SKM-1 (cell line): ENCODE results near the gene TK1.
"Not testable (repeated sequence)": the region's sequence is repeated elsewhere in the genome, so short reads cannot be mapped to it uniquely, and the experiment has no call there.

Source experiments
- DNase-seq: peaks from one replicate; lab custom pipeline; 2025; ENCODE audit not compliant: unreplicated experiment; lab: John Stamatoyannopoulos, UW

Gene TK1

DNA sequence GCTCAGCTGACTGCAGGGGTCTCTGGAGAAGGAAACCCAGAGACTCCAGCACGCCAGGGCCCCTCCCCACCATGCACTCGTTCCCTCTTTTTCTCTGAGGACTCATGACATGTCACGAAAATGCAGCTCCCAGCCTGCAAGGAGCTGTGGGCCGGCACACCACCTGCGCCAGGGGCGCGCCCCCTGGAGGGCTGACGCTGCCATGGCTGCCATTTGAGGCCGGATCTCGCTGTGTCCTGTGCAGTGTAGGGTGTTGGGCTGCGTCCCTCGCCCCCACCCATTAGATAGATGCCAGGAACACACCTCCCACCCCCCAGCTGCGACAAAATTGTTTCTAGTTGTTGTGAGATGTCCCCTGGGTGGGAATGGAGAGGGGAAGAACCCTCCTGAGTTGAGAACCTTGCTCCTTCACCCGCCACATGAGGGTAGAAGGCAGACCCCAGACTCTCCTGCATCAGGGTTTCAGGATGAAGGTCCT is 10.3 kb downstream of the TK1 start:
- peak; percentile 24 for DNase-seq

DNA sequence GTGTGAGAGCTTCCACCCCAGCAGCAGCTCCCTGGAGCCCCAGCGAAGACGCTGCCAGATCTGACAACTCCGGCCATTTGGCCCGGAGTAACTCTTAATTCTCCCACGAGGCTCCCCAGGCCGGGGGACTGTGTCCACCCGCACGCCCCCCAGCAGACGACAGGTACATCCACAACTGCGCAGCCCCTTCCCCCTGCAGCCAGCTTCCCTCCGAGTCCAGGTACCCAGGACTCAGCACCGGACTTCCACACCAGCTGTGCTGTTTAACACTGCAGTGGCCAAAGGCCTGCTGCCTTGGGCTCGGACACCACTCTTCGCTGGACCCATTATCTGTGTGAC is 11.2 kb downstream of the TK1 start:
- no peak for DNase-seq

DNA sequence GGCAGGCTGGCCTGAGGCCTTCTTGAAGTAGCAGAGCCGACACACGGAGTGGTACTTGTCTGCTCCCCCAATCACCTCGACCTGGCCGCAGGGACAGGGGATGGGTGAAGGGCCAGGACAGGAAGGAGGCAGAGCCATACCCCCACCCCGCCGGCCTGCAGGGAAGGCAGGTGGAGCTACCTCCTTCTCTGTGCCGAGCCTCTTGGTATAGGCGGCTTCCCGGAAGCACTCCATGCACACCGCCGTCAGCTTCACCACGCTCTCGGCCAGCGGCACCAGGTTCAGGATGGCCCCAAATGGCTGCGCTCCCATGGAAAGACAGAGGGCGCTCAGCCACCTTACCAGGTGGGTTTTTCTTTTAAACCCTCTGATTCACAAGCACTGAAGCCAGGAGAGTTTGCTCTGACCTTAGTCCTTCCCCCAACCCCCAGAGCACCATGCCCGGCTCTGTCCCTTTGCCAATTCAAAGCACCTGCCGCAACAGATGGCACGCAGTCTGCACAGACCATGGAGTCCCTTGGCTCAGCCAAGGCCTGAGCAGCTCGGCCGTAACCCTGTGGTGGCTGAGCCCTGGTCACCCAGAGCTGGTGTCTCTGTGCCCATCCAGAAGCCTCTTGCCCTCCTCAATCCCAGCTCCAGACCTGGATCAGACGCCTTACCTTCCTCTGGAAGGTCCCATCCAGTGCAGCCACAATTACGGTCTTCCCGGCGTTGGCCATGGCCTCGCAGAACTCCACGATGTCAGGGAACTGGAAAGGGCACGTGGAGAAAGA is 11.8 kb downstream of the TK1 start:
- no peak for DNase-seq

DNA sequence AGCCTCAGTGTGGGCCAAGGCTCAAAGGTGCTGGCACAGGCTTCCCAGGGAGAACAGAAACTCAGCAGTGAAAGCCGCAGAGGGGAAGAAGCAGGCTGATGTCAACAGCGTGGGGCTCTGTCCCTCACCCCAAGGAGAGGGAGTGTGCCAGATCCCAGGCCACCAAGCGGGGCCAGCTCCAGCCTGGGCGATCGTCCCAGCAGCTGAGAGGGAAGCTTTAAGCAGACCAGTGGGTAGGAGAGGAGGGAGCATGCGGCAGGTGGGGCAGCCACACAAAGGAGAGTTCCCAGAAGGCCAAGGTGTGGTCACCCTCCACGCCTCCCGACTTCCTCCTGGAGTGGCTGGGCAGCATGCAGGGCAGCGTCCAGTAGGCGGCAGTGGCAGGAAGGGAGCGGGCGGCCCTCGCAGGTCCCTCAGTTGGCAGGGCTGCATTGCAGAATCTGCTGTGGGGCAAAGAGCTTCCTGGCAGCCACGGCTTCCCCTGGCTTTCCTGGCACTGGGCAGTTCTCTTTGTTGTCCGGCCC is 12.4 kb downstream of the TK1 start:
- no peak for DNase-seq

DNA sequence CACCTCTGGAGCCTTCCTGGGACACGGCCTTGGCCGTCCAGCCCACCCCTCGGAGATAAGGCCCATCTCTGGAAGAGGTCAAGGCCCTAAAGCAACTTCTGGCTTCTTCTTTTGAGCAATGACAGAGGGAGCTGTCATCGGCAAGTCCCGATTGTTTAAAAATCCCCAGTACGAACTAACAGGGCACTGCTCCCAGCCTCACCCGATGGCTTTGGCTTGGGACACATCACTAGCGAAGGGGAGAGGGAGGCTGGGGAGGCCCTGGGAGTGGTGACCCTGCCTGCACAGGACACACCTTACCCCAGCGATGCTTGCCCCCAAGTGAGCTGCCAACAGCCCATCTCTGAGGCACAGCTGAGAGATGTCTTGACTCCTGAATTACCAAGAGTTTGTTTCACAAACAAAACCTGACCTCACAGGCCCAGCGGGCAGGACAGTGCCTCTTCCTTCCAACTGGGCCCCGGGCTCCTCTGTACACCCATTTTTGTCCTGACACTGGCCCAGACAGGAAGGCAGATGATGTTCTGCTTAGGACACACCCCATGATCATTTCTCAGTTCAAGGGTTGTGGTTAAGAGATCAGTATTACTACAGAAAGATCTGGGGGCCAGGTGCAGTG is 13.6 kb downstream of the TK1 start:
- DNase-seq = no peak

DNA sequence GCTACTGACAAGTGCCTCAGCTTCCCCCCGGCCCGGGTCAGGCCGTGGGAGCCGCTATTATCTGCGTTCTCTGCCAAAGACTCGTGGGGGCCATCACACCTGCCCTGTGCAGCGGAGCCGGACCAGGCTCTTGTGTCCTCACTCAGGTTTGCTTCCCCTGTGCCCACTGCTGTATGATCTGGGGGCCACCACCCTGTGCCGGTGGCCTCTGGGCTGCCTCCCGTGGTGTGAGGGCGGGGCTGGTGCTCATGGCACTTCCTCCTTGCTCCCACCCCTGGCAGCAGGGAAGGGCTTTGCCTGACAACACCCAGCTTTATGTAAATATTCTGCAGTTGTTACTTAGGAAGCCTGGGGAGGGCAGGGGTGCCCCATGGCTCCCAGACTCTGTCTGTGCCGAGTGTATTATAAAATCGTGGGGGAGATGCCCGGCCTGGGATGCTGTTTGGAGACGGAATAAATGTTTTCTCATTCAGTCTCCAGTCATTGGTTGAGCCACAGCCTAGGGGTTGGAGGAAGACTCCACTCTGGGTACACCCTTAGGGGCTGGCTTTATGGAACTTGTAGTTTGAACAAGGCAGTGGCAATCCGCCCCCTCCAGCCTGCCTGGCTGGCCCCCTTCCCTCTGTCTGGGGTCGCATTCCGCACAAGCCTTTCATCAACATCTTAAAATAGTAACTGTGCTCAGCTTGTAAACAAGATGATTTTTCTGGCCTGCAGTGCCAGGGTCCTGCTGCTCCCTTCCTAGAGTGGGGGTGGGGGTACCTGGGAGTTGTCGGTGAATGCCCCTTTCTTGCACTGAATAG is 14.4 kb downstream of the TK1 start:
- no peak for DNase-seq

DNA sequence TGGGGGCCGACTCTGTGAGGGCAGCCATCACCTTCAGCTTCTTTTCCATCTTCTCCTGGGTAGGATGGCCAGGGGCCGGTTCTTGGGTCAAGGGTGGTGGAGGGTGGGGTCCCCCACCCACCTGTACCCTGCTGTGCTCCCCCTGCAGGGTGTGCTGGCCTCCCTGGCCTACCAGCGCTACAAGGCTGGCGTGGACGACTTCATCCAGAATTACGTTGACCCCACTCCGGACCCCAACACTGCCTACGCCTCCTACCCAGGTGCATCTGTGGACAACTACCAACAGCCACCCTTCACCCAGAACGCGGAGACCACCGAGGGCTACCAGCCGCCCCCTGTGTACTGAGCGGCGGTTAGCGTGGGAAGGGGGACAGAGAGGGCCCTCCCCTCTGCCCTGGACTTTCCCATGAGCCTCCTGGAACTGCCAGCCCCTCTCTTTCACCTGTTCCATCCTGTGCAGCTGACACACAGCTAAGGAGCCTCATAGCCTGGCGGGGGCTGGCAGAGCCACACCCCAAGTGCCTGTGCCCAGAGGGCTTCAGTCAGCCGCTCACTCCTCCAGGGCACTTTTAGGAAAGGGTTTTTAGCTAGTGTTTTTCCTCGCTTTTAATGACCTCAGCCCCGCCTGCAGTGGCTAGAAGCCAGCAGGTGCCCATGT is 15.1 kb downstream of the TK1 start:
- DNase-seq = not testable (repeated sequence)

DNA sequence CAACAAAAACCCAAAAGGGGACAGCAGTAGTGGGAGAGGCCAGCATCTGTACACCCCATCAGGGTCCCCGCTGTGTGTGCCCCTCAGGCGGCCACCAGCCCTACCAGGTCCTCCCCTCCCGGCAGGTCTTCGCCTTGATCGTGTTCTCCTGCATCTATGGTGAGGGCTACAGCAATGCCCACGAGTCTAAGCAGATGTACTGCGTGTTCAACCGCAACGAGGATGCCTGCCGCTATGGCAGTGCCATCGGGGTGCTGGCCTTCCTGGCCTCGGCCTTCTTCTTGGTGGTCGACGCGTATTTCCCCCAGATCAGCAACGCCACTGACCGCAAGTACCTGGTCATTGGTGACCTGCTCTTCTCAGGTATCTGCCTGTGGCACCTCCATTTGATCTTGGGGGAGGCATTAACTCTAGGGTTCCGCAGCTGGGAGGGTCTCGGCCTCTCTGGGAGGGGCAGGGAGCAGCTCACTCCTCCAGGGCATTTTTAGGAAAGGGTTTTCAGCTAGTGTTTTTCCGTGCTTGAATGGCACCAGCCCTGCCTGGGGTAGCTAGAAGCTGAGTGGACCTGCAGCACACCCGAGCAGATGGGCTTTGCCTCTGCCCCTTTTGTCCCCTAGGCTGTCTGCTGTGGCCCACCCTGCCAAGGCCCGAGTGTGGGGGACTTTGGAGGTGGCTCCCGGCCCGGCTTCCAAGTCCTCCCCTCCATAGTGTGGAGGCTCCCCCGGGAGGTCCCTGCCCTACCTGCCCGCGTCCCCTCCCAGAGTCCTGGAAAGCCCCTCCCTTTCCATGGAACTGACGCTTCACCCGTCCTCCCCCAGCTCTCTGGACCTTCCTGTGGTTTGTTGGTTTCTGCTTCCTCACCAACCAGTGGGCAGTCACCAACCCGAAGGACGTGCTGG is 15.9 kb downstream of the TK1 start:
- DNase-seq = no peak

DNA sequence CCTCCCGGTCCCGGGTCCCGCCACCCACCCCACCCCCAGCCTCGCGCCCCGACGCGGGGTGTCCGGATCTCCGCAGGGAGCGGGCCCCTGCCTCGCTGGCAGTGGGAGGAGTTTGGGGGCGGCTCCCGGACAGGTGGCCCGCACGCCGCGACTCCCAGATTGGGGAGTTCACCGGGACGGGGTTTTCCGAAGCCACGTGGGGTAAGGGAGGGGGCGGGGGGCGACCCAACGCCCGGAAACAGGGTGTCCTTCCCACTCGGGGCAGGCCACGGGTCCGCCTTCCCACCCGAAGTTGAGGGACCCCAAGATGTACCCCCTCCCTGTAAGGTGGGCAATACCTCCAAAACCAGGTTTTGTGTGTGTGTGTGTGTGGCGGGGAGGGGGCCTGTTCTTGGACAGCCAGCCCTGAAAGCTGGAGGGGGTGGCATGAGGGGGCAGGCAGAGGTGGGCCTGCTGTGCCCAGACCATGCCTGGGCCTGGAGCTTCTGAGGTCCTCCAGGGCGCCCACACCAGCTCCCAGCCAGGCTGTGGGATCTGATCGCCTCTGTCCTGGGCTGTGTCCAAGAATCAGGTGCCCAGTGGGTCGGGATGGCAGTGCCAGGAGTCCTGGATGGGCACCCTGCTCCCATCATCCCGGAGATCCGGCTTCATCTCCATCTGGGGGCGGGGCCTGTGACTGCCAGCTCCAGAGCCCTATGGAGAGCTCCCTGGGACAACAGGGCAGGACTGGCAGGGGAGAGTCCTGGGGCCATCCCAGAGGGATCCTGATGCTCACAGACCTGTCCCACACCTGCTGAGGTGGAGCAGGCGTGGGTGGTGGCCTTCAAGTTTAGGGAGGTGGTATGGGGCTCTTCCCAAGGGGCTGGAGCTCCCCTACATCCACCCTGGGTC is 17.7 kb downstream of the TK1 start:
- DNase-seq = no peak

DNA sequence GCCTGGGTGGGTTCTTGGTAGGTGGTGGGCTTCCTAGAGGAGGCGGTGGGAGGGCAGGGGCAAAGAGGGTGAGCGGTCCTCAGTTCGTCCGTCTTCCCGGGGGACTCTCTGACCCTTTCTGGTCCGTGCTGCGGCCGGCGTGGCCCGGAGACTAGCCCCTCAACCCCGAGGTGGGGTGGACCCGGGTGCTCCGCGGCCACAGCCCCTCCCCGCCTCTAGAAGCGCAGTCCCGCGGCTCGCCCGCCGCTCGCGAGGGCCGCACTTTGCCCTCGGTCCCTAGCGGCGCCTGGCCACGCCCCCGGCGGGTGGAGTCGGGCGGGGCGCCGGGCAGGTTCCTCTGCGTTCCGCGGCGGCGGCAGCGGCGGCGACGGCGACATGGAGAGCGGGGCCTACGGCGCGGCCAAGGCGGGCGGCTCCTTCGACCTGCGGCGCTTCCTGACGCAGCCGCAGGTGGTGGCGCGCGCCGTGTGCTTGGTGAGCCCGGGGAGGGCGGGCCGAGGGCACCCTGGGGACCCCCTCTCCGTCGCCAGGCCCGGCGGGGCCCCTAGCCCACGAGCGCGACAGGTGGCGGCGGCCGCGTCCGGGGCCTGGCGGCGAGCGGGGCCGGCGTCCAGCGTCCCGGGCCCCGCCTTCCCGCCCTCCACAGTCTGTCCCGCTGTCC is 18.5 kb downstream of the TK1 start, which contains the start of gene SYNGR2:
SYNGR2 (plus strand) TSS at position 340 of the 661 bp plus-strand sequence; CDS start at position 376, 36 bp downstream.
- peak; percentile 70 for DNase-seq

DNA sequence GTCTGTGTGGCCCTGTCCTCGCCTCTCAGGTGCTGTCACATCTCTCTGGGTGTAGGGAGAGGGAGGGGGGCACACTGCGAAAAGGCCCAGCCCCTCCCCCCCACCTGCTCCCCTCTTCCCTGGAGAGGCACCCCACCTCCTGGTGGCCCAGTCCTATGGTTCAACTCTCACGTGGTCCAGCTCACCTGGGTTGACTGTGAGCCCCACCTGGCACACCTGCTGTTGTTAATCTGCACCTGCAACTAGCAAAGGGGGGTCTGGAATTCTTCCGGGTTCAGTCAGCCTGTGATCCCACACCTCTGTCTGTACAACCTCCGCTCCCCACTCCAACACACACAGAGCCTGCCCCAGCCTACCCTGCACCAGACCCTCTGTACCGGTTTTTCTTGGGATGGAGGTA is 20.4 kb downstream of the TK1 start:
- DNase-seq = no peak

DNA sequence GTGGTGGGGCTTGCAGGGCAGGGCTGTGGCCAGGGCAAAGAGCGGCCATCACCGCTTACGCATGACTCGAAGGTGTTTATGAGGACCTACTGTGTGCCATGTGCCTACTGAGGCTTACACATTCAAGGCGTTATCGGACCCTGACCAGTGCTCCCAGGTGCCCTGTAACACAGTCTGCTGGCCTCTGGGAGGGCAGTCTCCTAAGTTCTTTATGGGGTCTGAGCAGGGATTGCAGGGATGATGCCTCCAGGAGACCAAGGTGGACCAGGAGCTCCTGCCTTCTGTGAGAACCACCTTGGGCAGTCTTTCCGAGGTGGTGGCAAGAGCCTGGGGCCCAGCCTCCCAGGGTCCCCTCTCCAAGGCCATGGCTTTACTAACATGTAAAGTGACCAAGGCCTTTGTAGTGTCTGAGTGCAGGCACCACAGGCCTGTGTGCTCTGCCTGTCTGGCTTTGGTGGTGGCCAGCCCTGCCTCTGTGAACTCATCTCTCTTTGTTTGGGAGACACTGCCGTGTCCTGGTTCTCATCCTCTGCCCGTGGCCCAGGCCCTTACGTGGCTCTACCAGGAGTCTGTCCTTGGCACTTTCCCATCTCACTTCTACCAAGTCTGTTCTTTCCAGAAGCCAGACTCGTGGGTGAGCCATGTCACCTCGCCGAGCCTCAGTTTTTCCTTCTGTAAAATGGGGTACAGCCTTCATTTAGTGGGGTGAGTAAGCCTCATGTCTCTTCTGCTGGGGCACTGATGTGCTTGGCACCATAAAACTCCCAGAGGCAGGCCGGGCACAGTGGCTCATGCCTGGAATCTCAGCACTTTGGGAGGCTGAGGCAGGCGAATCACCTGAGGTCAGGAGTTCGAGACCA is 21.9 kb downstream of the TK1 start:
- no peak for DNase-seq

DNA sequence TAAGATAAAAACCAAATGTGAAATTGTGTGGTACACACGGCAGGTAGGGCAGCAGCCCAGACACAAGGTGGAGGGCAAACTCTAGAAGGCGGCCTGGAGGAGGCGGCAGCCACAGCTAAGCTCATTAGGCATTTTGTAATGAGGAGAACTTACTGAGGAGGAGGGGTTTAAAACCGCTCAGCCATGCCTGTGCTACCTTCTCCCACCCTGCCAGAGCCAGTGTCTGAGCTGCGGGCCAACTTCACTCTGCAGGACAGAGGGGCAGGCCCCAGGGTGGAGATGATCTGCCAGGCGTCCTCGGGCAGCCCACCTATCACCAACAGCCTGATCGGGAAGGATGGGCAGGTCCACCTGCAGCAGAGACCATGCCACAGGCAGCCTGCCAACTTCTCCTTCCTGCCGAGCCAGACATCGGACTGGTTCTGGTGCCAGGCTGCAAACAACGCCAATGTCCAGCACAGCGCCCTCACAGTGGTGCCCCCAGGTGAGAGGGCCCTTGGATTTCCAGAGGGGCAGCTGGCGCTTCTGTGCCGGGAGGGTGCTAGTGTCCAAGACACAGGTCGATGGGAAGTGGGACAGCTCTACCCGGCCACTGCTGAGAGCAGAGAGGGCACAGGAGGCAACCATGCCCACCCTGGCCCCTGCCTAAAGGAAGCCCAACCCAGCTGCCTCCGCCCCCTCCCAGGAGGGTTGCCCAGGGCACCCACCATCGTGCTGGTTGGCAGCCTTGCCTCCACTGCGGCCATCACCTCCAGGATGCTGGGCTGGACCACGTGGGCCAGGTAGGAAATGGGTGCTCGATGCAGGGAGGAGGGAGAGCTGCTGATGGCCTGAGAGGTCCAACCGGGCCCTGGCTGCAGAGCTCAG is 22.7 kb downstream of the TK1 start:
- no peak for DNase-seq

DNA sequence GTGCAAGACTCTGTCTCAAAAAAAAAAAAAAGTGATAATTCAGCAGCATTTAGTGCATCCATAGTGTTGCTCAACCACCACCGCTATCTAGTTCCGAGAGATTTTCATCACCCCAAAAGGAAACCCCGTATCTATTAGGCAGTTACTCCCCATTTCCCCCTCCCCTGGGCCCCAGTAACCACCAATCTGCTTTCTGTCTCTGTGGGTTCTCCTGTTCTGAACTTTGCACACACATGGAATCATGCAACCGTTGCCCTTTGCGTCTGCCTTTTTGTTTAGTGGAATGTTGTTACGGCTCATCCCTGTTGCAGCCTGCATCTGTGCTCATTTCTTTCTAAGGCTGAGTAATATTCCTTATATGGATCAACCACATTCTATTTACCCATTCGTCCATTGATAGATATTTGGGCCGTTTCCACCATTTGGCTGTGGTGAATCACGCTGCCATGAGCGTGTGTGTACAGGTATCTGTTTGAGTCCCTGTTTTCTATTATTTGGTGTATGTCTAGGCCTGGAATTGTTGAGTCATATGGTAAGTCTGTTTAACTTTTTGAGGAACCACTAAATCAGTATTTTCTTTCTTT is 27.2 kb downstream of the TK1 start:
- peak; percentile 47 for DNase-seq

DNA sequence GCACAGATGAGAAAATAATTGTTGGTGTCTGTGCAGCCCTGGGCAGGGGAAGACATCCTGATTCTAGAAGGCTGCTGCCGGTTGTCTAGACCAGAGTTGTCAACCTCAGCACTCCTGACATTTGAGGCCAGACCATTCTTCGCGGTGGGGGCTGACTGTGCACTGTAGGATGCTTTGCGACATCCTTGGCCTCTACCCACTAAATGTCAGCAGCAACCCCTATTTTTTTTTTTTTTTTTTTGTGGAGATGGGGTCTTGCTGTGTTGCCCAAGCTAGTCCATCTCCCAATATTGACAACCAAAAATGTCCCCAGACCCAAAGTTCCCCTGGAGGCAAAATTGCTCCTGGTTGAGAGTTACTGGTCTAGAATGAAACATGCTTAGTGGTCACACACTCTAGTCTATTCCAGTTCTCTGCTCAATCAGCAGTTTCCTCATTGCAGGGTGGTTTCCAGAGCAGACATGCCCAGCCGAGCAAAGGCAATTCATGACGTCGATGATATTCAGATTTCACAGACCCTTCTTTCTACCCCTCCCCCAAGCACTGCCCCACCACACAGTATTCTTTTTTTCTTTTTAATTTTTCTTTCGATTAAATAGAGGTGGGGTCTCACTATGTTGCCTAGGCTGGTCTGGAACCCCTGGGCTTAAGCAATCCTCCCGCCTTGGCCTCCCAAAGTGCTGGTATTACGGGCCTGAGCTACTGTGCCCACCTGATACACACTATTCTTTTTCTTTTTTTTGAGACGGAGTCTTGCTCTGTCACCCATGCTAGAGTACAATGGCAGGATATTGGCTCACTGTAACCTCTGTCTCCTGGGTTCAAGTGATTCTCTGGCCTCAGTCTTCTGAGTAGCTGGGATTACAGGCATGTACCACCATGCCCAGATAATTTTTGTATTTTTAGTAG is 31.7 kb downstream of the TK1 start:
- peak; percentile 40 for DNase-seq
